ENCODE measurements around the gene FAM163A.
"Not testable (repeated sequence)": the region's sequence is repeated elsewhere in the genome, so short reads cannot be mapped to it uniquely, and the experiment has no call there.

FAM163A gene

DNA sequence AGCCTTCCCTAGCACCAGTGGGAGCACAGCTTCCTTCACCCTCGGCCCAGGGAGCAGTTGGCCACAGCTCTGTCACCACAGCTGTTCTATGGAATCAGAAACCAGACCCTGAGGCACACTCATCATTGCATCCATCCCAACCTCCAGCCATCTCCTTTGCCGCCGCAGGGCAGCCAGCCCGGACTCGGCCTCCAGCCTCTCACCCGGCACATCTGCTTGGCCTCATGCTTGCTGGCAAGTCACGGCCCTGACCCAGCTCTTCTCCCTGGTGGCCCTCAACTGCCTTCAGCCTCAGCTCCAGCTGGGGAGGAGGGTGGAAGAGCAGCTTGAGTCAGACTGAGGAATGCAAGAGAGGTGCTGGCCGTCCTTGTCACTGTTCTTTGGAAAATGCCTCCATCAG, 74.7 kb downstream of the FAM163A start:
- no peak for DNase-seq

DNA sequence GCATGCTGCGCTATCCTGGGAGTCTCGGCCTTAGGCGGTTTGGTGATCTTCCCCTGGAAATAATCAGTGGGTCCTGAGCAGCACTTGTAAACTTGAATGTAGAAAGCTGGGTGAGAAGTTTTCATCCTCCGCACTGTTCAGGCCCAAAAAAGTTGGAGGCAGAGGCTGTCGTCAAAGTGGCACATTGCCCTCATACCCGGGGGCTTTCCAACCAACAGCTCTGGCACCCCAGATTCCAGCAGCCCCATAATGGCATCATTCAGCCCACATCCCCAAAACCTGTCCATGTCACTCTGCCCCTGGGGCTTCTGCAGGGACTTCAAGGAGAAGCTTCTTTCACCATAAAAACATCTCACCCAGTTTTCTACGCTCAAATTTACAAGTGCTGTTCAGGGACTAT, 75.2 kb downstream of the FAM163A start:
- no peak for DNase-seq

GRCh38 chr1:179818743-179819173, 75.7 kb downstream of the FAM163A start:
- DNase-seq, result no peak

DNA sequence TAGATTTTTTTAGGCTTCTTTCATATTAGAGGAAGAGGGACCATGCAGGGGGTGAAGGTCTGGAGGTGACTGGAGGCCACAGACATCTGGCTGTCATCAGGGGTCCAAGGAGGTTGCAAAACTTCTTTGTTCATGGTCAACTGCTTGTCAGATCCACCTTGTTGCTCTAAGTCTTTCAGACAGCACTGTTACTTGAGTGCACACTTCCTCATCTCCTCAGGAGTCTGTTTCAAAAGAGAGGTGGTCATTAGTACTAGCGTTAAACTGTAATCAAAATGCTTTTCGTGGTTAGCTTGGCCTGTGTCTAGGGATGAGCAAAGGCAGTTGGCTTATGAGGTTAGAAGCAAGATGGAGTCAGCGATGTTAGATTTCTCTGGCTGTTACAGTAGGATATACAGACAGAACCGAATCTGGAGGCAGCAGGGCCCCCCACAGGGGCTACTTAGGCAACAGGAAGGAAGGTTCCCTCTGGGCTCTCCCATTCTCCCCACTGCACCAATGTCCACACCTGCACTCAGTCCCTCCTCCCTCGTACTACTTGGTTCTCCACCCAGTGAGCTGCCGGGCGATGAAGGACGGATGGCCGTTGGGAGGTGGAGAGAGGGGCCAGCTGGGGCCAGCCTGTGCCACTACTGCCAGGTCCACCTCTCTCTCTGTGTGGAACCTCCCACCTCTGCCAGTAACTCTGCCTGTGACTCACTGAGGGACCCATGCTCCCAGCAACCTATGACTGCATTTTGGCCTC, 77.3 kb downstream of the FAM163A start:
- no peak for DNase-seq

DNA sequence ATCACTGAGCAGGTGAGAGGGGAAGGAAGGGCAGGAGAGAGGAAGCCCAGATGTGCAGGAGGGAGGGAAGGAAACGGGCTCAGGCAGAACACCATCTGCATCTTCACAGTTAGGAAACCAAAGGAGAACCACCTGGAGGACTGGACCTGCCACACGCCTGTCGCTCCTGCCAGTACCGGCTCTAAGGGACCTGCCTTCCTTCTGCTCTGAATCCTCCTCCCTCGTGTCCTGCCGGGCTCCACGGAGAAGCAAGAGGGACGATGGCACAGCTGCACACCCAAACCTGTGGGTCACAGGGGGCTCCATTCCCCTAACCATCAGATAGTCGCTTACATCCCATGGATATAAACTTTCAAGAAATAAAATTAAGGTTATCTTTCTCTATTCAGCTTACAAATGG, 78.4 kb downstream of the FAM163A start:
- DNase-seq, result no peak

DNA sequence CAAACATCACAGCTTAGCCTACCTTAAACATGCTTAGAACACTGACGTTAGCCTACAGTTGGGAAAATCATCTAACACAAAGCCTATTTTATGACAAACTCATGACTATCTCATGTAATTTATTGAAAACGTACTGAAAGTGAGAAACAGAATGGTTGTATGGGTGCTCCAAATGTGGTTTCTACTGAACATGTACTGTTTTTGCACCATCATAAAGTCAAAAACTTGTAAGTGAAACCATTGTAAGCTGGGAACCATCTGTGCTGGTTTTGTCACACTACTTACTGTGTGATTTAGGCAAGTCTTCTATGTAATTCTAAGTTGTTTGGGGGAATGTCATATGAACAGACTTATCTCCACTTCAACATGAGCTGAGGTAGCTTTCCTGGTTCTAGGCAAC, 79.0 kb downstream of the FAM163A start:
- DNase-seq, result no peak

- DNase-seq, result no peak
These were observed 80.6 kb downstream of the FAM163A start for GRCh38 chr1:179823693-179824092.

DNA sequence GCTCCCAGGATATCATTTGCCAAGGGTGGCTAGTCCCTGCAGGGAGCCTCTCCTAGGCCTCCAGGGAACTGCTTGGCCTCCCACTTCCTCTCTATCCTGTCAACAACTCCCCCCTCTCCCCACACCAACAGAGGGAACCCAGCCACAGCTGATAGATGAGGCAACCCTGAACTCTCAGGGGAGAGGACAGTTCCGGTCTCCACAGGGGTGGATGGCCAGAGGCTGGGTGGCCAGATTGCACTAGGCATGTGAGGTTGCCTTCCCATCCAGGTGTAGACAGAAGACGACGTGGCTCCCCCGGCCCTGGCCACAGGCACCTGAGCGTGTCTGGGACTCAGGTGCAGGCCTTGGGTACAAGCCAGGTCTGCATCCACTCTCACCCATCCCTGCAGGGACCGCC, 81.2 kb downstream of the FAM163A start:
- no peak for DNase-seq

GRCh38 chr1:179825206-179825605, 82.1 kb downstream of the FAM163A start:
- no peak for DNase-seq

DNA sequence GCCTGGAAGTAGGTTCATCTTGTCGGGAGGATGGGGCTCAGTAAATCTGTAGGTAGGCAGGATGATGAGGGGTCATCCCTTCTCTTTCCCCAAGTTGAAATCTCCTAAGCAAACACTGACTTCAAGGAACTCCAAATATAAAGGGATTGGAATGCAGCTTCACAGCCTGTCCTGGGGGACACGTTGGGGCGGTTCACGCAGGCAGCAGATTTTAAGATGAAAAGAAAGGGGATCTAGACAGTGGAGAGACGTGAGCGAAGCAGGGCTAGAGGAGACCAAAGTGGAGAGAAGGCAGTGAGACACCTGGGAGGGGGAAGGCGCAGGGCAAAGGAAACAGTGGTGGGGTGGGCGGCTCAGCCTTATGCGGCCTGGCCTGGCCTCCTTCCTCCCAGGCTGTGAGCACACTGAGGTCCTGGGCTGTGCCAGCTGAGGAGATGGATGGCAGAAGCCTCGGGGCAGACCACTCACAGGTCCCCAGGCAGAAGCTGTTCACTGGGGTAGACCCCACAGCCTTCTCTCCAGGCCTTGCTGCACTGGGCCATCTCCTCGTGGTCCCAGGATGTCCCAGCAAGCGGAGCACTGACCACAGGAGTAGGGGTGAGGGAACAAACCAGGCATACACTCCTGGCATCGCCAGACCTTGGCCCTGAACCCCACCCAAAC, 82.8 kb downstream of the FAM163A start:
- no peak for DNase-seq

DNA sequence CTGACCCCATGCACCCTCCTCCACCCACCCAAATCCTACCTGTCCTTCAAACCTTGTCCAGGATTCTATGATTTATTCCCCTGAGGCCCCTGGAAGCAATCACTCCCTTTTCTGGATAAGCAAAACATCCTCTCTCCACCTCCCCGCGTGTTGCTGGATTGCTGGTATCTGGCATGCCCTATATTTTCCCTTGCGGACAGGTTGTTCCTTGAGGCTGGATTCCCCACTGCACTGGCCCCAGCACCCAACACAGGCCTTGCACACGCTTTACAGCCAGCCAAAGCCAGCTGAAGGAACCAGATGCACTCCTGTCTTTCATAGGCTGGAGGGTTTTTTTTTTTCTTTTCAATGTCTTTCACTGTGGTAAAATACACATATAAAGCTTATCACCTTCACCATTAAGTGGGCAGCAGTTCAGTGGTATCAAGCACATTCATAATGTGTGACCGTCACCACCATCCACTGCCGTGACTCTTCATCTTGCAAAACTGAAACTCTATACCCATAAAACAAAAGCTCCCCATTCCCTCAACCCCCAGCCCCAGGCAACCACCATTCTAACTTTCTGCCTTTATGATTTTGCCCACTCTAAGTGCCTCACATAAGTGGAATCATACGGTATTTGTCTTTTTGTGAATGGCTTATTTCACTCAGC, 83.7 kb downstream of the FAM163A start:
- no peak for DNase-seq

DNA sequence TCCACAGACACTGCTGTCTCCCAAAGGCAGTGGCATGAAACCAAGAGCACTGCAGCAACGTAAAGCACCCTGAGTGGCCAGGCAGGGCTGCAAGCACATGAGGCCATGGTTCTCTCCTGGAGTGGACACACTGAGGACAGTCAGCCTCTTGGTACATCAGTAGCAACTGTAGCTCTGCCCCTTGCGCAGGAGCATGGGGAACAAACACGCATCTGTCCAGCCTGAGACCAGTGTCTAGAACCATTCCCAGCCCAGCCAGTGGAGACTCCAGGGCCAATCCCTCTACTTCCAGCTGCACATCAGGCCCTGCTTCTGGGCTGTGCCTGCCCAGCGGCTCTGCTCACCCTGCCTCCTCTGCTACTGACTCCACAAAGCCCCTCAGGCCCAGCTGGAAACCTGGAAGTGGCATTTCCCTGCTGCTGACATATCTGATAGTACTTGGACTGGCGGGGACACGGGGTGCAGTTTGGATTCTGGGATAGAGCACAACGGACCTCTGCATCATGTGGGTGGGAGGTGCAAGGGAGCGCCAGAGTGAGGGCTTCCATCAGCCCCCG, 85.5 kb downstream of the FAM163A start:
- DNase-seq, result no peak

DNA sequence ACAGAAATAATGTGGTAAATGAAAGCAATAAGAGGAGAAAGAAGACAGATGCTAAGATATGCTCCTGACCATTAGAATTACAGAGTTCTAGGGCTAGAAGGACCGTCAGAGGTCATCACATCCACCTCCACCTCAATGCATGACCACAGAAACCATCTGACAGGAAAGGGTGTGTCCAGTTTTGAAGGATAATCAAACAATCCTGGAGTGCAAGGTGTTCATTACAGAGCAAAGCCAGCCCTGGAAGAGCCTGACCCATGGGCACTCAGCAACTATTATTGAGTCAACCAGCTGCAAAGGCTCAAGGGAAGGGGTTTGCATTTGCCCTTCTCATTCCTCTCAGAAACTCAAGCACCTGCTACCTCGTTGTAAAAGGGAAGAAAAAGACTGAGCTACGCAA, 88.1 kb downstream of the FAM163A start:
- no peak for DNase-seq

- no peak for DNase-seq
These were observed 89.0 kb downstream of the FAM163A start for GRCh38 chr1:179831852-179832699.

DNA sequence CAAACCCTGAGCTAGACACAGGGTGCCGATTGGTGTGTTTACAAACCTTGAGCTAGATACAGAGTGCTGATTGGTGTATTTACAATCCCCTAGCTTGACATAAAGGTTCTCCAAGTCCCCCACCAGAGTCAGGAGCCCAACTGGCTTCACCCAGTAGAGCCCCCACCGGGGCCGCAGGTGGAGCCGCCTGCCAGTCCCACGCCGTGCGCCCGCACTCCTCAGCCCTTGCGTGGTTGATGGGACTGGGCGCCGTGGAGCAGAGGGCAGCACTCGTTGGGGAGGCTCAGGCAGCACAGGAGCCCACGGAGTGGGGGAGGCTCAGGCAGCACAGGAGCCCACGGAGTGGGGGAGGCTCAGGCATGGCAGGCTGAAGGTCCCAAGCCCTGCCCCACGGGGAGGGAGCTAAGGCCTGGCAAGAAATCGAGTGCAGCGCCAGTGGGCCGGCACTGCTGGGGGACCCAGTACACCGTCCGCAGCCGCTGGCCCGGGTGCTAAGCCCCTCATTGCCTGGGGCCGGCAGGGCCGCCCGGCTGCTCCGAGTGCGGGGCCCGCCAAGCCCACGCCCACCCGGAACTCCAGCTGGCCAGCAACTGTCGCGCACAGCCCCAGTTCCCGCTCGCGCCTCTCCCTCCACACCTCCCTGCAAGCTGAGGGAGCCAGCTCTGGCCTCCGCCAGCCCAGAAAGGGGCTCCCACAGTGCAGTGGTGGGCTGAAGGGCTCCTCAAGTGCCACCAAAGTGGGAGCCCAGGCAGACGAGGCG, 93.8 kb downstream of the FAM163A start:
- DNase-seq, result not testable (repeated sequence)

DNA sequence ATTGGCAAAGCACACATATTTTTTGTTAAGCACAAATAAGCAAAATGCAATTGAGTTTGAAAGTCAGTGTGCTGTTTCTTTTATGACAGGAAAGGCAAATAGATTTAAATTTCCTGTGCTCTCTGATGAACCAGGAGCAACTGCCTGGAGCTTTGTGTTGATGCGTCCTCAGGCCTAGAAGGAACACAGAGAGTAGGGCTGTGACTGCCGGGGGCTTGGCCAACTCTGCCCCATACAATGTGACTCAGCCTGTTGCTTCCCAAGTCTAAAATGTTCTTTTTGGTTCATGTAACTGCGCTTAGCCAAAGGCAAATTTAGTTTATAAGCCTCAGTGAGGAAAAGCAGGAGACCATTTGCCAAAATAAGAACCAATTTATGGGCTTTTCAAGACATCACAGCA, 97.0 kb downstream of the FAM163A start:
- DNase-seq, result no peak

DNA sequence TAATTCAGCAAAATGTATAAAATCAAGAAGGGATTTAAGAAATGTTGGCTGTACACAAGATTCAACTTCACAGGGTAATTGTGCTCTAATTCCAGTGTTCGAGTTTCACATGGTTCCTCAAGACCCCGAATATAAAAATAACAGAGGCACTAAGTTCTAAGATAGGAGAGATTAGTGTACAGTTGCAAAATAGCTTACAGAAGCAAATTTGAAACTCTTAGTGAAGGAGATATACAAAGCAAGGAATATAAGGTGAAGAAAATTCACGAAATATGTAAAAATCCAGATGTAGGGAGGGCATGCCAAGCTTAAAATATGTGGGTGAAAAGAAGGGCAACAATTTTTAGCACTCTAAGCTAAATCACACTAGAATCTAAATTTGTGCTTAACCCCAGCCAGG, 105.1 kb downstream of the FAM163A start:
- no peak for DNase-seq

DNA sequence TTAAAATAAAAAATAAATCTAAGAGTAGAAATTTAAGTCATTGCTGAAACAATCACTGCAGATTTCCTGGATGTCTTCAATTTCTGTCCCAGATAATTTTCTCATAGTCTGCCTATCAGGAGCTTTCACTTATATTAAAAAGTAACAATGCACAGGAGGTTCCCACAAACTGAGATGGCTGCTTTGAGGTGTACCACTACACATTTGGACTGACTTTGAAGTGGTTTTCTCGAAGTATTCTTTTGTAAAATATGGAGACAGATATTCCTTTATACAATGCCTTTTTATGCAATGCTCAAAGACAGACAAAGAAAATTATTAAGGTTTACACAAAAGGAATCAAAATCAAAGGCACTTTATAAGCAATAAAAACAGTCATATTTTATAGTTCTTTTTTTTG, 110.0 kb downstream of the FAM163A start:
- DNase-seq, result no peak

GRCh38 chr1:179855831-179856230, 112.7 kb downstream of the FAM163A start:
- not testable (repeated sequence) for DNase-seq

DNA sequence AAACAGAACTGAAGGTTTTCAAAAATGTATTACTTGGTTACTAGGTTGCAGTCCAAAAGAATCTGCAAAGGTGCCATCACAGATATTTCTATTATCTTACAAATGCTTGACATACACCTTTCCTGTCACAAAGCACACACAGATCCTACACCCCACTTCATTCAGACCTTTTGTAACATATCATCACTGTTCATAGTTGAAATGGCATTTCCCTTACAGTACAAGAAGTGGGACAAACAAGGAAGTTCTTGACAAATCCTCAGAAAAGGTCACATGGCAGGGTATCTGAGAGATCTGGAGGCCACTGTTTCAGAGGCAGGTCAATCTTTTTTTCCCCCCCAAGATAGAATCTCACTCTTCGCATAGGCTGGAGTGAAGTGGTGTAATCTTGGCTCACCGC, 113.2 kb downstream of the FAM163A start:
- DNase-seq, result no peak

- no peak for DNase-seq
These were observed 113.9 kb downstream of the FAM163A start for GRCh38 chr1:179857009-179857408.

GRCh38 chr1:179860652-179861051, 117.6 kb downstream of the FAM163A start:
- no peak for DNase-seq

Measured in hematopoietic multipotent progenitor cell treated with erythropoietin and hydrocortisone succinate and interleukin-3 and kit ligand, for 8 days (in vitro differentiated cells).